Stimulated activated effector memory CD8-positive, alpha-beta T cell treated with anti-CD3 and anti-CD28 coated beads, Interleukin-12 subunit alpha, Interleukin-12 subunit beta, amount 100 ng/mL, for 72 hours (primary cell): Measurements from ENCODE around the gene HOXC12.

ENCODE experiments used
- ATAC-seq: fragments of 150-1000 bp; cut with Tn5 transposase; 2 replicates; pipeline ENCODE4 v1.10.0; 2021
- DNase-seq, 2 donors: peaks; one replicate each; pipeline ENCODE4 v3.0.0; 2021 to 2022; ENCODE audit warnings: low spot score in 2 of 2
- H3K27ac Mint-ChIP-seq: one replicate; pipeline ENCODE4 v1.8.0; 2022; ENCODE audit warnings: mild to moderate bottlenecking, mixed read lengths
- H3K36me3 Mint-ChIP-seq: one replicate; pipeline ENCODE4 v1.8.0; 2022; ENCODE audit warnings: mild to moderate bottlenecking, mixed read lengths
- H3K4me1 Mint-ChIP-seq: one replicate; pipeline ENCODE4 v1.8.0; 2022; ENCODE audit warnings: mixed read lengths
- H3K4me3 Mint-ChIP-seq: one replicate; pipeline ENCODE4 v1.8.0; 2022; ENCODE audit warnings: mild to moderate bottlenecking, mixed read lengths
- H3K9me3 Mint-ChIP-seq: one replicate; pipeline ENCODE4 v1.8.0; 2022; ENCODE audit warnings: mixed read lengths

The HOXC12 gene

DNA sequence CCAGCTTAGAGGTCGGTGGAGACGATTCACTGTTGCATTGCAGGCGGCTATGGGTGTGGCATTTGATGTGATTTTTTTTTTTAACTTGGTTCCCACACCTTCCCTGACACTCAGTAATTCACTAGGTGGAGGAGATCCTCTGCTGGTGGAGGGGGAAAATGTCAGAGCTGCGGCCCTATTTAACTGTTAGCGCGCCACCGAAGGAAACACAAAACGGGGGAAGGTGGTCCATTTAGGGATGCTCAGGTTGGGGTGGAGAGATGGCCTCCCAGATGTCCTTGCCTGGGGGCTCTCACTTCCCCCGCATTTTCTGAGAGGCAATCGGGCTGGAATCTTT is 4.3 kb upstream of the HOXC12 start:
- Mint-ChIP-seq H3K9me3 (no peaks in the 10 kb centered on the region), H3K4me1 (peaks cover 30% of the 10 kb centered on the region), H3K36me3 (peaks cover 30% of the 10 kb centered on the region), H3K4me3 (no peak overlapping the region), H3K27ac (no peak overlapping the region)
- no peak for DNase-seq
- no peak for ATAC-seq

DNA sequence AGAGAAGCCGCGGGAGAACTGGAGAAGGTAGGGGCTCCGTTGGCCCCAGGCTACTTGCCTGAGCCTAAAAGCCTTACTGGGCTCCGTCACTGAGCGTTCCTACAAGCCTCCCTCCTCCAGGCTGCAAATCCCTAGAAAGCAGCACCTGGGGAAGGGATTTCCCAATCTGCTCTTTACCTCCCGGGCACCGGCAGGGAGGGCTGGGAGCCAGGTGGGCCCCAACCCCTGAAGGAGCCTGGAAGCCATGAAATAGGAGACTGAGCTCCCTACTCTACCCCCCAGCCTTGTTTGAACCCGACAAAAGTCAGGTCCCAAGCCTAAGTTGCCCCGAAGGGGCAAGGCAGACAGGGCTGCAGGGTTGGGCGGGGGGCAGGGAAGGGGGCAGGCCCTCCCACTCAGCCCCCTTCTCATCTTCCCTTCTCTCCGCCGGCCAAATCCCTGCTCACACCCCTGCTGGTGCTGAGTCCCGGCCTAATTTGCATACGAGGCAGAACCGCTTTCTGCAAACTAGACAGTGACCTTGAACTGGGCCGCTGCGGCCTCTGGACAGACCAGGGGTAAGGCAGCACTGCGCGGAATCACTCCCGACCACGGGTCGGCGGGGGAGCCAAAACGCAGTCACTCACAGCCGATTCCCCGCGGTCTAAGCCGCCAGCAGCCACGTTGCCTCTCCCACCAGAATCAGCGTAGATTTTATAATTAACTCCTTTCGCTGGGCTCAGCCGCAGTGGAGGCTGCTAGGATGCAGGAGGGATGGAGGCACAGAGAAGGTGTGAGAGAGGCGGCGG is 3.7 kb upstream of the HOXC12 start:
- H3K4me1 Mint-ChIP-seq = peaks cover 35% of the 10 kb centered on the region
- H3K4me3 Mint-ChIP-seq = no peak overlapping the region
- H3K27ac Mint-ChIP-seq = no peak overlapping the region
- no peaks in the 10 kb centered on the region for H3K9me3 Mint-ChIP-seq
- ATAC-seq (no peak), DNase-seq (no peak)
- peaks cover 30% of the 10 kb centered on the region for H3K36me3 Mint-ChIP-seq

DNA sequence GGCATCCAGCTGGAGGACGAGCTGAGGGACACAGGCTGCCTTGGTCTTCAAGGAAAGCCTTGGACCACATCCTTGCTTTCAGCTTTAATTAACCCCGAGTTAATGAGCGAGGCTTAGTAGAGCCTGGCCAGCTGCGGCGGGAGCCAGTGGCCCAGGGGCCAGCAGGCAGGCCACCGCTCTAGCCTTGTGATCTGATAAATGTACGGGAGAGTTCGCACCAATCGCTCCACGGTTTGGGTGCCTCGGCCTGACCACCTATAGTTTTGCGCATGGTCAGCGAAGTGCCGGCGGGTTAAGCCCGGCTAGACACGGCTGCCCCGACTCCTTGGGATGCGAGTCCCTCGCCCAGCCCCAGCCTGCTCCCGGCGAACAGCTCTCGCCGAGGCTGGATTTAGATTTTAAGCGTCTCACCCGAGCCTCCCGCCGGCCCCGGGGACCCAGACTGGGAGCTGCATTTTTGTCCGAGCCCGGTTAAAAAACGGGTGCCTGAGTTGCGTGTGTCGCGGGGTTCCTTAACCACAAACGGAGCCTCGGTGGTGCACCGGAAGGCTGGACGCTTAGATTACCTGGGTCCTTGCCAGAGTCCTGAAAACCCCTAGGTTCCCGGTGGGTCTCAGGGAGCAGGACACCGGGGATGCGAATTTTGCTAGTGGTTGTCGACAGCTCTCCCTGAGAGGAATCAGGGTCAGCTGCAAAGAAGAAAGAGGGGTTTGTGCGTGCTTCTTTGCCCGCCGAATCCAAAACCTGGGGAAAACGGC is 2.9 kb upstream of the HOXC12 start:
- Mint-ChIP-seq H3K4me1 (peaks cover 43% of the 10 kb centered on the region), H3K4me3 (no peak overlapping the region), H3K36me3 (peaks cover 30% of the 10 kb centered on the region), H3K9me3 (no peaks in the 10 kb centered on the region), H3K27ac (no peak overlapping the region)
- DNase-seq = no peak
- no peak for ATAC-seq

- Mint-ChIP-seq H3K4me1 (peaks cover 48% of the 10 kb centered on the region), H3K36me3 (peaks cover 30% of the 10 kb centered on the region), H3K27ac (no peak overlapping the region), H3K9me3 (no peaks in the 10 kb centered on the region), H3K4me3 (no peak overlapping the region)
- ATAC-seq = no peak
- no peak for DNase-seq
These were observed 2.4 kb upstream of the HOXC12 start for GRCh38 chr12:53952335-53952694.

DNA sequence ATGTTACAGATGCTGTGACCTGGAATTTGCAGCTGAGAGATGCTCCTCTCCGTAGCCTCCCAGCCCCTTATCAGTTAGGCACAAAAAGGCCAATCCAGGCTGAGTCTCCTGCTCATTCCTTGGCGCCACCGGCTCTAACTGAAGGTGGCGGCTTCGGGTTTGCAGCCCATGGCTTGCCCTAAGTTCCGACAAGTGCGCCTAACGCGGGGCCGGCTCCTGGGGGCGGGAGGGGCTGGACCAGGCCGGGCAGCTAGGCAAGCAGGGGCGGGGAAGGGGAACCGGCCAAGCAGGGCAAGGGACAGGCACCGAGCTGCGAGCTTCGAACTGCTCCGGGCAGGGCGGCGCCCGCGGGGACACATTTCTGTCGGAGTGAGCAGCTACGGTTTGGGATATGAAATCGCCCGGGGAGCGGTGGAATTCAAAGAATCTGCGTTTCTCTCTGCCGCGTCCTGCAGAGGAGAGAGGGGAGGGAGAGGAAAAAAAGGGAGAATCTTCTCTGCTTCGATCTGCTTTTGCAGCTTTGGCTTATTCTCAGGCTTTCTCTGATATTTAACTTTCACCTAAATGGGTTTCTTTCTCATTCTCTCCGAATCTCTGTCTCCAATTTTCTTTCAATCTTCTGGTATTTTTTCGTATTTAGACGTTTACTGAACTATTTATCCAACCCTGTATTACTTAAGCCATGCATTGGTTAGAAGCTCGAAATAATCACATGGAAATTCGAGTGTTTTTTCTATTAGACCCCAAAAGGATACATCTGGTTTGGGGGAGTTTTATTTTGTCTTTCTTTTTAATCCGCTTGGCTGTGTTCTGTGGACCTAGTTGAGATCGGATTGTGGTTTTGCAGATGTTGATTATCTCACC is 1.6 kb upstream of the HOXC12 start:
- Mint-ChIP-seq H3K27ac (peak overlapping the region; percentile 11), H3K4me3 (no peak overlapping the region), H3K9me3 (no peaks in the 10 kb centered on the region), H3K36me3 (peaks cover 30% of the 10 kb centered on the region), H3K4me1 (peaks cover 50% of the 10 kb centered on the region)
- ATAC-seq = no peak
- DNase-seq = no peak

DNA sequence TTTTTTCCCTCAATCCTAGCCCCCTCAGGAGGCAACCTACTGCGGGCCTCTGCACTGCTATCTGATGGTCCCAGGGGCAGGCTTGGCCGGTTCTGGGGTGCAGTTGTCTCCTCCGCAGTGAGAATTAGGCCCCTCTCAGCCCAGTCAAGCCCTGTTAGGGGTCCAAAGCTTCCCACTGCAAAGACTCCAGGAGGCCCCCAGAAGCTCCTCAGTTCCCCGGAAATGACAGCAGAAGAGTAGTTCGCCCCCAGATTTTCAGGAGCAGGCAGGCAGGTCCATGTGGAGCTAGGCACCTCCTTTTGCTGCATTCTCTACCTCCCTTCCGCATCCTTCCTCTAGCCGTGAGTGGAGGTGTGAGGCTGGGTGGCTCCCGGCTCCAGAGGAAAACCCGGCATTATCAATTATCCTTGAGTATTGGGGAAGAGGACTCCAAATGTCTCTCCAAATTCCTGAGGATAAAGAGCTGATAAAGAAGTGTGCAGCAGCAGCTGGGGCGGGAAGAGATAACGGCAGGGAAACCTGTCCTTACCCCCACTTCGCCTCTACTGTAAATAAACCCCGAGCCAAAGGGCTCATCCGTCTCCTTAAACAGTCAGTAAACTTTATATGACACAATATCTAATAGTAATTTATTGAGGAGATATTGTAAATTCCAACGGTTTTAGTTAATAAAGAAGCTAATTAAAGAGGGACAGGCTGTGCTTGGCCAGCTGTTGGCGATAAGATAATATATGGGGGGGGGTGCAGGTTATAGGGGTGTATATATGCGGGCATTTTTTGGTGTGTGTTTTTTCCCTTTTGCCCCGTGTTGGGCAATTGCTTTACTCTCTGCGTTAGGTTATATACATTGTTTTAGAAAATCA is 641 bp upstream of the HOXC12 start:
- H3K27ac Mint-ChIP-seq = peak overlapping the region; percentile 11
- no peak overlapping the region for H3K4me3 Mint-ChIP-seq

GRCh38 chr12:53955036-53955775 is 503 bp downstream of the HOXC12 start:
- DNase-seq (no peak), ATAC-seq (no peak)
- H3K4me3 Mint-ChIP-seq = no peak overlapping the region
- peaks cover 55% of the 10 kb centered on the region for H3K4me1 Mint-ChIP-seq
- peaks cover 31% of the 10 kb centered on the region for H3K36me3 Mint-ChIP-seq
- H3K9me3 Mint-ChIP-seq = no peaks in the 10 kb centered on the region
- no peak overlapping the region for H3K27ac Mint-ChIP-seq

More for the DNA sequence above, 641 bp upstream of the HOXC12 start:
- DNase-seq = no peak
- no peak for ATAC-seq
- Mint-ChIP-seq H3K36me3 (peaks cover 30% of the 10 kb centered on the region), H3K4me1 (peaks cover 50% of the 10 kb centered on the region), H3K9me3 (no peaks in the 10 kb centered on the region)

DNA sequence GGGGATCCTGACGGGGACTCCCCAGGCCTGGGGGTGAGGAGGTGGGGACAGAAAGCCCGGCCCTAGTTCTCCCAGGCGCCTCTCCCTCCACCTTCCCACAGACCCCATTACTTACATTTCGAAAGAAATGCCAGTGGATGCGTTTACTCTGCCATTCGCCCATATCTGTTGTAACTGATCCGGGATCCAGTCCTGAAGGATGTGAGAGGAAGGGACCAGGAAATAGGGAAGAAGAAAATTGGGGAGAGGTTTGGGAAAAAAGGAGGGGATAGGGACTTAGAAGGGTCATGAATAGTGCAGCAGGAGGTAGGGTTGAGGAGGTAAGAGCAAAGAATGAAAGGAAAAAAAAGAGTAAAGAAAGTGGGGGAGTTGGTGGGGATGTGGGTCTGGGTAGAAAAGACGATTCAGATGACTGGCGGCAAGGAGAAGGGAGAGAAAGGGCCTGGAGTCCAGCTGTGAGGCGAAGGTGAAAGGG is 1.1 kb downstream of the HOXC12 start:
- Mint-ChIP-seq H3K9me3 (no peaks in the 10 kb centered on the region), H3K4me1 (peaks cover 55% of the 10 kb centered on the region), H3K36me3 (peaks cover 35% of the 10 kb centered on the region), H3K4me3 (no peak overlapping the region), H3K27ac (no peak overlapping the region)
- ATAC-seq (no peak), DNase-seq (no peak)

GRCh38 chr12:53956251-53956887 is 1.7 kb downstream of the HOXC12 start:
- H3K27ac Mint-ChIP-seq = no peak overlapping the region
- H3K4me1 Mint-ChIP-seq = peaks cover 50% of the 10 kb centered on the region
- no peaks in the 10 kb centered on the region for H3K9me3 Mint-ChIP-seq
- H3K4me3 Mint-ChIP-seq = no peak overlapping the region
- H3K36me3 Mint-ChIP-seq = peaks cover 32% of the 10 kb centered on the region
- no peak for DNase-seq
- ATAC-seq = peak; percentile 52

DNA sequence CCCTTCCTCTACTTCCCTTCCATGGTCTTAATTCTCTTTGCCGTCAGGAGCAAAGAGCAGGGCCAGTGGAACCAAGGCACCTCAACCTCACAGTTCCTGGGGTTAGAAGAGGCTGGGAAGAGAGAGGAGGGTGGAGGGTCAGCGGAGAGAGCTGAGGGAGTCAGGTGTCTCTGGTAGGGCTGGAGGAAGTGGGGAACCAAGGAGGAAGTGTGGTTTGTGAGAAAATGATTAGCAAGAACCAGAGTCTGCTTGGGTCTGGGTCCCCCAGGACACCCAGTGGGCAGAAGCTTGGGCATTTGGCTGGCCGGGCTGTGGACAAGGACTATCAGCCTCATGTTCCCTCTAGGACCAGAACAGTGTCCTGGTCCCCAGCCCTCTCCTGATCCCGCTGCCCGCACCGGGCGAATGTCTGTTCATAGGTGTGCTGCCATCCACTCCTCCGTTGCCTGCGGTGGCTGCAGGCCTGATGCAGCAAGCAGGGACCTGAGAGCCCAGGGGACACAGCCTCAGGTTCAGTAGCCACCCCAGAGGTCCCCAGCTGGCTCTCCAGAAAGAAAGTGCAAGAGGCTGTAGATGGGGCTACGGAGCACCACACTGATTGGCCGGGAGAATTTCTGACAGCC is 2.3 kb downstream of the HOXC12 start:
- no peak overlapping the region for H3K27ac Mint-ChIP-seq
- no peaks in the 10 kb centered on the region for H3K9me3 Mint-ChIP-seq
- DNase-seq = no peak
- peaks cover 29% of the 10 kb centered on the region for H3K36me3 Mint-ChIP-seq
- H3K4me3 Mint-ChIP-seq = no peak overlapping the region
- peaks cover 44% of the 10 kb centered on the region for H3K4me1 Mint-ChIP-seq
- no peak for ATAC-seq

DNA sequence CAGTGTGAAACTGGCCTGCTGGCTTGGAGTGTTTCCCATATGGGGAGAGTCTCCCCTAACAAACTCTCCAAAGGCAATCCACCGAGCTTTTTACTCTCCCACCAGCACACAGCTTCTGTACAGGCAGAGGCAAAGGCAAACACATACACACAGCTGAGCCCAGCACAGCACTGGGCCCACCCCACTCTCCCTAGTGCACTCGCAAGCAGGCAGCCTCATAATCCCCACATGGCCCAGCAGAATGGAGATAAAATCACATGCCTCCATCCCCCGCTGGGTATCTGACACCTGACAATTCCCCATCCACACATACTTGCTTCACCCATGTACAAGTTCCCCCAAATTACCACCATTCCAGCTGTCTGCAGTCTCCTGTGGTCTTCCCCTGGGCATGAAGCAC is 3.4 kb downstream of the HOXC12 start:
- no peak overlapping the region for H3K4me3 Mint-ChIP-seq
- H3K4me1 Mint-ChIP-seq = peaks cover 40% of the 10 kb centered on the region
- no peak overlapping the region for H3K27ac Mint-ChIP-seq
- no peaks in the 10 kb centered on the region for H3K9me3 Mint-ChIP-seq
- H3K36me3 Mint-ChIP-seq = peaks cover 21% of the 10 kb centered on the region
- DNase-seq = no peak
- ATAC-seq = no peak

DNA sequence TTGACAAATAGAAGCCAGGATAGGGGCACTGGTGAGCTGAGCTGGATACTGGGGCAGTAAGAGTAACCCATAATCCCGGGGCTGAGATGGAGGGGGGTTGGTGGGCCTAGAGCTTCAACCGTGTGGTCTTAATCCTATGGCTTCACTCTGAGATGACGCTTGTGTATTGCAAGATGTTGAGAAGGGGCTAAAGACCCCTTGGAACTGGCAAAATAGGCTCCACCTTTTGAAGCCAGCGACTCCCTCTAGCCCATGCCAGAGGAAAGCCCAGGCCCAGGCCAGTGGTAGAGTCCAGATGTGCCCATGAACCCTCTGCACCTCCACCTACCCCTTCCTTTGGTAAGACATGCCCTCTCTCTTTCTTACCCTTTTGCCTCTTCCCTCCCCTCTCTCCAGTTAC is 4.6 kb downstream of the HOXC12 start:
- no peak overlapping the region for H3K4me3 Mint-ChIP-seq
- H3K36me3 Mint-ChIP-seq = peaks cover 9% of the 10 kb centered on the region

GRCh38 chr12:53960187-53961024 is 5.7 kb downstream of the HOXC12 start:
- peaks cover 7% of the 10 kb centered on the region for H3K36me3 Mint-ChIP-seq
- no peak overlapping the region for H3K27ac Mint-ChIP-seq
- no peak for DNase-seq
- H3K4me1 Mint-ChIP-seq = peaks cover 51% of the 10 kb centered on the region
- no peak for ATAC-seq
- H3K9me3 Mint-ChIP-seq = no peaks in the 10 kb centered on the region
- no peak overlapping the region for H3K4me3 Mint-ChIP-seq

More for the DNA sequence above, 4.6 kb downstream of the HOXC12 start:
- ATAC-seq (no peak), DNase-seq (no peak)
- no peak overlapping the region for H3K27ac Mint-ChIP-seq
- H3K4me1 Mint-ChIP-seq = peaks cover 42% of the 10 kb centered on the region
- H3K9me3 Mint-ChIP-seq = no peaks in the 10 kb centered on the region
